Astrocyte of the spinal cord (primary cell): ENCODE results near the gene SLX9.

Experiments used
- DNase-seq: peaks from one replicate; pipeline ENCODE4 v3.0.0; 2011; ENCODE audit warnings: low read depth, low spot score
- H3K4me3 ChIP-seq: 2 replicates; pipeline ENCODE4 v1.5.1; 2011; ENCODE audit warnings: low read depth, mild to moderate bottlenecking, low read length, moderate library complexity
- CTCF ChIP-seq: IDR thresholded peaks from 2 replicates; pipeline ENCODE4 v1.5.1; 2012; ENCODE audit warnings: low read depth, mild to moderate bottlenecking, low read length, inconsistent platforms
- in situ Hi-C: cut with HindIII; loops from 2 replicates; pipeline ENCODE4 v1.10.0; 2017; ENCODE audit warnings: low sequenced_read_pairs

Gene SLX9

DNA sequence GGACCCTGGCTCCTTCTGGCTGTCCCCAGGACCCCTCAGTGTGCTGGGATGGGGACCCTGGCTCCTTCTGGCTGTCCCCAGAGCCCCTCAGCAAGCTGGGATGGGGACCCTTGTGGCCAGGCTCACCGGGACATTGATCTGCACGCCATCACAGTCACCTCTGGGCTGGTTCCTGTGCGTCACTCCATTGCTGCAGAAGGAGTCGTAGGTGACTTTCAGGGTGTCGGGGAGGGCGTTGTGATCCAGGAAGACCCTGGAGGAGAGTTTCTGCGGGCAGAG is 46.6 kb upstream of the SLX9 start:
- in situ Hi-C loops, result no loop called here
- TF ChIP-seq CTCF, result no peak
- DNase-seq, result no peak
- no peak overlapping the region for H3K4me3 ChIP-seq

GRCh38 chr21:44893948-44894656 is 45.7 kb upstream of the SLX9 start:
- in situ Hi-C loops, result no loop called here
- H3K4me3 ChIP-seq, result no peak overlapping the region
- no peak for DNase-seq
- no peak for TF ChIP-seq CTCF

- in situ Hi-C loops, result no loop called here
- no peak for DNase-seq
- no peak overlapping the region for H3K4me3 ChIP-seq
- no peak for TF ChIP-seq CTCF
These were observed 45.0 kb upstream of the SLX9 start for GRCh38 chr21:44894687-44895302.

- TF ChIP-seq CTCF, result no peak
- in situ Hi-C loops, result no loop called here
- H3K4me3 ChIP-seq, result no peak overlapping the region
- DNase-seq, result no peak
These were observed 44.0 kb upstream of the SLX9 start for GRCh38 chr21:44895859-44896258.

DNA sequence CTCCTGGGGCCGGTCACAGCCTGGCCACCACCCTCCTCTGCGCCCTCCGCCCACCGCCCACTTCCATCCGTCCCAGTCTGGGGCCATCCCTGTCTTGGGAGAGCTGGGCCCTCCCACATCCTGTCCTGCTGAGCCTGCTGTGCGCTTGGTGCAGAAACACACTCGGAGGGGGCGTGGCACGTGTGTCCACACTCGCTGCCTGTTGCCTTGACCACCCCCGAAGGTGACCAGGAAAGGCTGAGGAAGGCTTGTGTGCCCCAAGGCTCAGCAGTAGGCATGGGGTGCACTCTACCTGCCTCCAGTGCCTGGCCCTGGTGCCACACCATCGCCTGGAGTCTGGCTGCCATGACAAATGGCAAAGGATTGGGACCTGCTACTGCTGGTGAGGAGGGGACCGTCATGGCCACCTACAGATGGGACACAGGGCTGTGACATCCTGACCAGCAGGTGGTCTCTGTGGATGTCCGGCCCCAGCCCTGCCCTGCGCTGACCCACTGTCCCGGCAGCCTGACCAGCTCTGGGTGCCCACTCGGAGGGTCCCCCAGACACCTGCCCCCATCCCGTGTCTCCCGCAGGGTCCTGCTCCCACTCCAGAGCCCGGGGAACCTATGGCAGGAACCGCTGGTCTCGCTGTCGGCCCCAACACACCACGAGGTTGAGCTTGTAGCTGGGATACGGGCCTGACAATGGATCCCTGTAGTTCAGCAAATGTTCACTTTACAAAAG is 43.1 kb upstream of the SLX9 start:
- in situ Hi-C loops, result no loop called here
- H3K4me3 ChIP-seq, result no peak overlapping the region
- no peak for DNase-seq
- no peak for TF ChIP-seq CTCF

DNA sequence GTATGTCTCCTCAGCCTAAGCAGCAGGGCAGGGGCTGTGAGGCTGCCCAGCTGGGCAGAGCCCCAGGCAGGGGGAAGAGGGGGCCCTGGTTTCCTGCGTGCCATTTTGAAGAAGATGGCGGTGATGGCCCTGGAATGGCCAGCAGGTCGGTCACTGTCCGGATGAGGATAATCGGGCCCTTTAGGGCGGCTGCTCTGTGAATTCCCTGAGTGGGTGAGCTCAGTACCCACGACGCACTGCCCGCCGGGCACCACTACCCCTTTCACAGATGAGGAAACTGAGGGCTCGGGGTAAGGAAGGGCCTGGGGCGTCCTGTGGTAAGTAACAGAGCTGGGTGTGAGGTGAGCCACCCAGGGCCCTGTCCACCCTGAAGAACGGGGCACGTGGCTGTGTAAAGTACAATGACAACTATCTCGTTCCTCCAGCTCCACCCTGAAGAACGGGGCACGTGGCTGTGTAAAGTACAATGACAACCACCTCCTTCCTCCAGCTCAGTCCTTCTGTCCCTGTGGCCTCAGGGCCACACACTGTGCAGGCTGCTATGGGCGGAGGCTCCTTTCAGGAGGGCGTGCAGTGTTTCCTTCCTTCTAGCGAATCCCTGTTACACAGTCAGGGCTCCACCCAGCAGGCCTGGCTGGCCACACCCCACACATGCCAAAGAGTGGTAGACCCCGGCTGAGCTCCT is 42.4 kb upstream of the SLX9 start:
- in situ Hi-C loops, result no loop called here
- H3K4me3 ChIP-seq, result no peak overlapping the region
- DNase-seq, result no peak
- no peak for TF ChIP-seq CTCF
